Esophagus squamous epithelium (tissue), 5 donors: ENCODE results near the gene GPR4. TPM values are rescaled to one million over a fixed set of nuclear protein-coding genes. Genes with fewer than 3 reads are reported as not detected.
A peak's percentile ranks its signal among the peaks of the same experiment; 100 is the strongest.

ENCODE experiments used
- DNase-seq: peaks from one replicate; lab custom pipeline; 2025; lab: John Stamatoyannopoulos, UW
- H3K27ac ChIP-seq, 4 donors: fragments of 200-600 bp; sonication (generic); one replicate each; pipeline ENCODE4 v1.5.1; 2016 to 2019; ENCODE audit warnings: mild to moderate bottlenecking in 1 of 4
- H3K27me3 ChIP-seq, 4 donors: fragments of 200-600 bp; sonication (generic); 1 replicate in 3 of 4; 2 replicates in 1 of 4; pipeline versions ENCODE4 v1.5.1 to v1.6.0; 2017 to 2021; ENCODE audit warnings: antibody characterized with exemption in 1 of 4
- H3K36me3 ChIP-seq, 3 donors: fragments of 200-600 bp; sonication (generic); one replicate each; pipeline ENCODE4 v1.5.1; 2016 to 2019
- H3K4me1 ChIP-seq, 3 donors: fragments of 200-600 bp; sonication (generic); one replicate each; pipeline ENCODE4 v1.5.1; 2017 to 2019
- H3K4me3 ChIP-seq, 4 donors: fragments of 200-600 bp; sonication (generic); 1 replicate in 3 of 4; 2 replicates in 1 of 4; pipeline ENCODE4 v1.5.1; 2016 to 2019; ENCODE audit warnings: mild to moderate bottlenecking in 2 of 4, moderate library complexity in 1 of 4
- H3K9me3 ChIP-seq, 3 donors: fragments of 200-600 bp; sonication (generic); one replicate each; pipeline ENCODE4 v1.5.1; 2016 to 2019
- CTCF ChIP-seq, 6 experiments: fragments of 450-650 bp in 4 of 6; fragments of 200-600 bp in 2 of 6; sonication (generic) in 2 of 6; IDR thresholded peaks; one replicate each; pipeline ENCODE4 v1.5.1; 2016 to 2019; ENCODE audit warnings: antibody characterized with exemption in 6 of 6, mild to moderate bottlenecking in 4 of 6, moderate library complexity in 4 of 6
- POLR2A ChIP-seq, 4 donors: fragments of 450-650 bp; IDR thresholded peaks; one replicate each; pipeline ENCODE4 v1.6.1; 2017; ENCODE audit warnings: antibody characterized with exemption in 4 of 4, mild to moderate bottlenecking in 4 of 4, moderate library complexity in 3 of 4
- WGBS, 2 donors: methylation state at CpG; one replicate each; pipeline ENCODE4 v1.1.5; 2018; 5-methylcytosine and 5-hydroxymethylcytosine counted together
- intact Hi-C: fragments of 100-400 bp; cut with DNase I; formaldehyde crosslinking; loops from one replicate; pipeline ENCODE4 v1.15.0; 2022
- total RNA-seq, 4 donors: library from RNA; depleted of rRNA; stranded (reverse); fragments of >200 nt; gene quantifications; one replicate each; pipeline ENCODE4 v1.1.0, GENCODE V29; 2016
- donor health status: DM: yes; HTN: yes; CAD: no.

The GPR4 gene
- total RNA-seq, 4 donors from 2014 or later = 0.76 to 1.4 (median 1.2) TPM

GRCh38 chr19:45595814-45596213 lies 6.2 kb downstream of the GPR4 start:
- H3K27me3 ChIP-seq = peaks cover 0 to 99% (median 16%) of the 10 kb centered on the region in 4 donors

GRCh38 chr19:45593520-45593919 lies 8.5 kb downstream of the GPR4 start:
- H3K27me3 ChIP-seq = peaks cover 0 to 83% (median 4%) of the 10 kb centered on the region in 4 donors
- WGBS, 2 donors = 6 to 18% methylated on average over 1 of the region's 1 CpG
- no peak for TF ChIP-seq CTCF (IDR thresholded peaks at IDR 0.05)
- TF ChIP-seq POLR2A (IDR thresholded peaks at IDR 0.05) = no peak
- no peak for DNase-seq
- H3K4me3 ChIP-seq = no peak overlapping the region
- no peak overlapping the region for H3K27ac ChIP-seq
- H3K4me1 ChIP-seq = peaks cover 0 to 22% (median 5%) of the 10 kb centered on the region in 3 donors
- intact Hi-C loops = no loop called here
- no peaks in the 10 kb centered on the region for H3K9me3 ChIP-seq
- H3K36me3 ChIP-seq = no peaks in the 10 kb centered on the region

More at GRCh38 chr19:45595814-45596213, 6.2 kb downstream of the GPR4 start:
- no peak for DNase-seq
- intact Hi-C loops = loop anchor here (5.0 kb wide), 1 partner anchor 46 kb away; no protein-coding TSS in a partner anchor
- Histone ChIP-seq H3K4me1 (peaks cover 4 to 41% (median 18%) of the 10 kb centered on the region in 3 donors), H3K4me3 (no peak overlapping the region), H3K9me3 (no peaks in the 10 kb centered on the region), H3K27ac (no peak overlapping the region), H3K36me3 (no peaks in the 10 kb centered on the region)
- TF ChIP-seq CTCF (IDR thresholded peaks at IDR 0.05) = no peak
- no peak for TF ChIP-seq POLR2A (IDR thresholded peaks at IDR 0.05)
- WGBS, 2 donors = 55 to 66% methylated on average over 6 of the region's 6 CpGs

- TF ChIP-seq POLR2A (IDR thresholded peaks at IDR 0.05) (no peak), CTCF (IDR thresholded peaks at IDR 0.05) (no peak)
- no peak for DNase-seq
- H3K36me3 ChIP-seq = no peaks in the 10 kb centered on the region
- H3K4me3 ChIP-seq = no peak overlapping the region
- H3K27ac ChIP-seq = no peak overlapping the region
- H3K9me3 ChIP-seq = no peaks in the 10 kb centered on the region
- H3K4me1 ChIP-seq = peaks cover 0 to 10% (median 0%) of the 10 kb centered on the region in 3 donors
- 22 to 23% methylated on average over 4 of the region's 4 CpGs for WGBS, 2 donors
- intact Hi-C loops = no loop called here
- H3K27me3 ChIP-seq = peaks cover 0 to 71% (median under 1%) of the 10 kb centered on the region in 4 donors
These were observed 9.6 kb downstream of the GPR4 start for GRCh38 chr19:45592366-45592765.

GRCh38 chr19:45591638-45592005 lies 10.4 kb downstream of the GPR4 start:
- TF ChIP-seq CTCF (IDR thresholded peaks at IDR 0.05) = no peak
- no peak for TF ChIP-seq POLR2A (IDR thresholded peaks at IDR 0.05)
- peaks cover 0 to 64% (median 0%) of the 10 kb centered on the region in 4 donors for H3K27me3 ChIP-seq
- DNase-seq = no peak
- no peaks in the 10 kb centered on the region for H3K9me3 ChIP-seq
- 86 to 90% methylated on average over 9 to 21 of the region's 21 CpGs for WGBS, 2 donors
- peaks cover 0 to 7% (median 0%) of the 10 kb centered on the region in 3 donors for H3K4me1 ChIP-seq
- intact Hi-C loops = no loop called here
- no peaks in the 10 kb centered on the region for H3K36me3 ChIP-seq
- no peak overlapping the region for H3K4me3 ChIP-seq
- no peak overlapping the region for H3K27ac ChIP-seq

- Histone ChIP-seq H3K9me3 (no peaks in the 10 kb centered on the region), H3K36me3 (no peaks in the 10 kb centered on the region), H3K4me3 (no peak overlapping the region), H3K4me1 (peaks cover 0 to 7% (median 0%) of the 10 kb centered on the region in 3 donors), H3K27me3 (peaks cover 0 to 59% (median 0%) of the 10 kb centered on the region in 4 donors), H3K27ac (no peak overlapping the region)
- 55 to 64% methylated on average over 34 of the region's 48 CpGs for WGBS, 2 donors
- TF ChIP-seq POLR2A (IDR thresholded peaks at IDR 0.05) (no peak), CTCF (IDR thresholded peaks at IDR 0.05) (peak in 5 of 6 experiments; percentile 33 to 69 (median 45))
- intact Hi-C loops = no loop called here
- no peak for DNase-seq
These were observed 10.9 kb downstream of the GPR4 start for GRCh38 chr19:45591004-45591637.
